IgD-negative memory B cell (primary cell): ENCODE data around the gene ACOX3. TPM values are rescaled to one million over a fixed set of nuclear protein-coding genes. Genes with fewer than 3 reads are reported as not detected.
"Not testable (repeated sequence)": the region's sequence is repeated elsewhere in the genome, so short reads cannot be mapped to it uniquely, and the experiment has no call there.

Source experiments
- H3K27ac Mint-ChIP-seq, 3 donors: one replicate each; pipeline ENCODE4 v1.8.0; 2020 to 2022; ENCODE audit warnings: mild to moderate bottlenecking in 3 of 3, mixed read lengths in 3 of 3, moderate library complexity in 1 of 3
- H3K27me3 Mint-ChIP-seq: one replicate; pipeline ENCODE4 v1.8.0; 2021; ENCODE audit warnings: mixed read lengths
- H3K36me3 Mint-ChIP-seq: one replicate; pipeline ENCODE4 v1.8.0; 2020; ENCODE audit warnings: mild to moderate bottlenecking, mixed read lengths
- H3K4me1 Mint-ChIP-seq, 3 donors: one replicate each; pipeline ENCODE4 v1.8.0; 2020 to 2022; ENCODE audit warnings: mixed read lengths in 3 of 3, mild to moderate bottlenecking in 1 of 3
- H3K4me3 Mint-ChIP-seq, 4 donors: one replicate each; pipeline ENCODE4 v1.8.0; 2020 to 2022; ENCODE audit warnings: mild to moderate bottlenecking in 4 of 4, mixed read lengths in 4 of 4, moderate library complexity in 3 of 4
- H3K9me3 Mint-ChIP-seq, 3 donors: one replicate each; pipeline ENCODE4 v1.8.0; 2020 to 2021; ENCODE audit warnings: mixed read lengths in 3 of 3, mild to moderate bottlenecking in 1 of 3
- polyA plus RNA-seq: library from polyadenylated mRNA; unstranded; fragments of 300-500 nt; fragmentation: Illumina TruSeq; gene quantifications from one replicate; pipeline ENCODE4 v1.2.3, GENCODE V29; 2021

ACOX3 gene
- polyA plus RNA-seq, 1 donor from 2014 or later, result 13.1 TPM

DNA sequence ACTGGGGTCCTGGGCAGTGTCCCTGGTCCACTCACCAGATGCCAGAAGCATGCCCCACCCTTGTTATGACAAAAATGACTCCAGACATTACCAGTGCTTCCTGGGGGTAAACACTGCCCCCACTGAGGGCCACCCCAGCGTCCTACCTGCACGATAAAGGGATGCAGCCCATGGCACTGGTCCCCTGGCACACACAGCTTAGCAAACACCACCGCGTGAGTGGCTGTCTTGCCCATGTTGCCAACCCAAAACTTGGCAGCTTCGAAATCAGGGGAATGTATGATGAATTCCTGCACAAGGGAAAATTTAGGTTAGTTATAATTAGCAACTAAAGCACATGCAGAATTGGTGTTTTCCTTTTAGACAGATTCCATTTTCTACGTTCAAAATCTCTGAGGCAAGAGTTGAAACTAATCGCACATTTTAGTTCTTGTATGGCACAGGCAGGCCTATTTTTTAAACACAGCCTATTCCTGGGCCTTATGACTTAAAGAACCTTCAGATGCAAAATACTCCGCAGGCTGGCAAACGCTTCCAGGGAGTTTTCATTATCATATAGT lies 30.4 kb downstream of the ACOX3 start:
- Mint-ChIP-seq H3K27me3 (no peaks in the 10 kb centered on the region), H3K27ac (peak overlapping the region in 1 of 3 donors; percentile 50), H3K9me3 (peaks cover 0 to 1% (median 0%) of the 10 kb centered on the region in 3 donors), H3K36me3 (peaks cover 12% of the 10 kb centered on the region), H3K4me1 (peaks cover 0 to 5% (median 5%) of the 10 kb centered on the region in 3 donors), H3K4me3 (no peak overlapping the region)

GRCh38 chr4:8409264-8410065 lies 31.1 kb downstream of the ACOX3 start:
- Mint-ChIP-seq H3K4me3 (no peak overlapping the region), H3K9me3 (peaks cover 0 to 1% (median 0%) of the 10 kb centered on the region in 3 donors), H3K4me1 (peaks cover 0 to 5% (median 5%) of the 10 kb centered on the region in 3 donors), H3K27ac (peak overlapping the region in 2 of 3 donors; percentile 31 to 50), H3K27me3 (no peaks in the 10 kb centered on the region), H3K36me3 (peaks cover 14% of the 10 kb centered on the region)

DNA sequence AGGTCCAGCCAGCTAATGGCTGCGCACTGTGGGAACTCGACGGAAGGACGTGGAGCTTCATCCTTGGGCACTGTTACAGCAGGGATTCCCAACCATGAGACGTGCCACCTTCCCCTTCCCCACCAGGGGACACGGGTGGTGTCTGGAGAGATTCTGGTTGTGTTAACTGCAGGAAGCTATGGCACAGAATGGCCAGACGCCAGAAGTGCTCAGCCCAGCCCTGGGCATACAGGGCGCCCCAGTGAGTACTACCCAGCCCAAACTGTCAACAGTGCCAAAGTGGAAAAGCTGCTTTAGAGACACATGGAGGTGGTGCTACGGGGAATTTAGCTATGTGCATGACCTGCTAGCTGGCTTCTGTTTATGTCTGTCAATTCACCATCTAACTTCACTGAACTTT lies 32.8 kb downstream of the ACOX3 start:
- no peak overlapping the region for H3K4me3 Mint-ChIP-seq
- peaks cover 0 to 1% (median 0%) of the 10 kb centered on the region in 3 donors for H3K9me3 Mint-ChIP-seq
- H3K36me3 Mint-ChIP-seq, result peaks cover 7% of the 10 kb centered on the region
- H3K27ac Mint-ChIP-seq, result no peak overlapping the region
- peaks cover 0 to 5% (median 5%) of the 10 kb centered on the region in 3 donors for H3K4me1 Mint-ChIP-seq
- no peaks in the 10 kb centered on the region for H3K27me3 Mint-ChIP-seq

GRCh38 chr4:8407316-8407715 lies 33.2 kb downstream of the ACOX3 start:
- H3K9me3 Mint-ChIP-seq, result peaks cover 0 to 1% (median 0%) of the 10 kb centered on the region in 3 donors
- H3K4me3 Mint-ChIP-seq, result no peak overlapping the region
- H3K27me3 Mint-ChIP-seq, result no peaks in the 10 kb centered on the region
- peaks cover 0 to 5% (median 5%) of the 10 kb centered on the region in 3 donors for H3K4me1 Mint-ChIP-seq
- H3K36me3 Mint-ChIP-seq, result peaks cover 7% of the 10 kb centered on the region
- H3K27ac Mint-ChIP-seq, result no peak overlapping the region

DNA sequence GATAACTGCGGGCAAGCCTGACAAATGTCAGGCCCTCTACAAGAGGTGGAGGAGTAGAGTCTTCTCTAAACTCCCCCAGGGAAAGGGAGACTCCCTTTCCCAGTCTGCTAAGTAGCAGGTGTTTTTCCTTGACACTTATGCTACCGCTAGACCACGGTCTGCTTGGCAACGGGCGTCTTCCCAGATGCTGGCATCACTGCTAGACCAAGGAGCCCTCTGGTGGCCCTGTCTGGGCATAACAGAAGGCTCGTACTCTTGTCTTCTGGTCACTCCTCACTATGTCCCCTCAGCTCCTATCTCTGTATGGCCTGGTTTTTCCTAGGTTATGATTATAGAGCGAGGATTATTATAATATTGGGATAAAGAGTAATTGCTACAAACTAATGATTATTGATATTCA lies 33.6 kb downstream of the ACOX3 start:
- not testable (repeated sequence) for H3K9me3 Mint-ChIP-seq, H3K4me3 Mint-ChIP-seq, H3K27me3 Mint-ChIP-seq, H3K27ac Mint-ChIP-seq, H3K36me3 Mint-ChIP-seq, H3K4me1 Mint-ChIP-seq

DNA sequence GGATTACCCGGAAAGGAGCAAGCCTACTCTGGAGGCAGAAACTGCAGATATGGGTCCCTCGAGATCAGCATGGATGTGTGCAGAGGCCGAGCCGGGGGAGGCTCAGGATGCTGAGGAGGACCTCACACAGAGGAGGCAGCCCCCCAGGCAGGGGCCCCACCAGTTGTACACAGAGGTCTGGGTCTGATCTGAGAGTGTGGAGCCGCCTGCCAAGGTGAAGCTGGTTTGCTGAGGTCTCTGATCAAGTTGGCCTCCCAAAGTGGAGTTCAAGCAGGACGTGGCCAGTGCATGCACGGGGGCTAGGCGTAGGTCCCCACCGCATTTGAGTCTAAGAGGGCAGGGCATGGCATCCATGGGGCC lies 35.0 kb downstream of the ACOX3 start:
- H3K4me3 Mint-ChIP-seq, result peak overlapping the region in 1 of 4 donors; percentile 28
- peaks cover 0 to 3% (median 0%) of the 10 kb centered on the region in 3 donors for H3K4me1 Mint-ChIP-seq
- H3K27ac Mint-ChIP-seq, result no peak overlapping the region
- H3K36me3 Mint-ChIP-seq, result peaks cover 7% of the 10 kb centered on the region
- no peaks in the 10 kb centered on the region for H3K27me3 Mint-ChIP-seq
- peaks cover 0 to 1% (median 0%) of the 10 kb centered on the region in 3 donors for H3K9me3 Mint-ChIP-seq

DNA sequence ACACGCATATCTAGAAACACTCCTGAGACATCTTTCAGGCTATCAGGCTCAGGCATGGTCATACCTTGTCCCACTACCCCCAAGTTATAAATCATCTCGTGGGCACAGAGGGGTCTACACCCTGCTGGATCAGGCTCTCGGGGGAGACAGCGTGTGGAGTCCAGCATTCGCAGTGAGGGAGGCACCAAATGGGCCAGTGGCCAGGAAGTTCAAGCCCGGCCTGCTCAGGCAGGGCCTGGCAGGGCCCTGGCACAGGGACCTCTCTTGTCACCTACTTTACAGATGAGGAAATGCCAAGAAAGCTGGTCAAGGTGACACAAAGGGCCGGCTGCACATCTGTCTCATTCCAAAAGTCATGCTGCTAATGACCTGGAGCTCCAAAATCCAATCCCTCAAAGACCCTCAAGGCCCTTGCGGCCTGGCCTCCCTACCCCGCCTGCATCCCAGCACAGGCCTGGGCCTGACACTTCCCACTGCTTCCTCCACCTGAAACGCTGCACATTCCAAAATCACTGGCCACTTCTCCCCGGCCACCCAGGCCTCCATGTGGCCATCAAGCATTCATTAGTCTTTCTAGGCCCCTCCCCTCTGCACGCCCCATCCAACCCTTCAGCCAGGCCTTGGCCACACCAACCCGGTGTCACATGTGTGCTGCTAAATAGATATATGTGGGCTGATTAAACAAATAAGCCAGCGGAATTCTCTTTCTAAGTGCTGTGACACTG lies 35.6 kb downstream of the ACOX3 start:
- H3K27me3 Mint-ChIP-seq, result no peaks in the 10 kb centered on the region
- H3K9me3 Mint-ChIP-seq, result peaks cover 0 to 1% (median 0%) of the 10 kb centered on the region in 3 donors
- no peak overlapping the region for H3K4me3 Mint-ChIP-seq
- H3K4me1 Mint-ChIP-seq, result peaks cover 0 to 1% (median 0%) of the 10 kb centered on the region in 3 donors
- H3K27ac Mint-ChIP-seq, result no peak overlapping the region
- peaks cover 7% of the 10 kb centered on the region for H3K36me3 Mint-ChIP-seq

GRCh38 chr4:8403976-8404375 lies 36.5 kb downstream of the ACOX3 start:
- peaks cover 0 to 1% (median 0%) of the 10 kb centered on the region in 3 donors for H3K4me1 Mint-ChIP-seq
- H3K36me3 Mint-ChIP-seq, result peaks cover 7% of the 10 kb centered on the region
- H3K4me3 Mint-ChIP-seq, result no peak overlapping the region
- H3K27me3 Mint-ChIP-seq, result no peaks in the 10 kb centered on the region
- H3K9me3 Mint-ChIP-seq, result peaks cover 0 to 1% (median 0%) of the 10 kb centered on the region in 3 donors
- no peak overlapping the region for H3K27ac Mint-ChIP-seq

DNA sequence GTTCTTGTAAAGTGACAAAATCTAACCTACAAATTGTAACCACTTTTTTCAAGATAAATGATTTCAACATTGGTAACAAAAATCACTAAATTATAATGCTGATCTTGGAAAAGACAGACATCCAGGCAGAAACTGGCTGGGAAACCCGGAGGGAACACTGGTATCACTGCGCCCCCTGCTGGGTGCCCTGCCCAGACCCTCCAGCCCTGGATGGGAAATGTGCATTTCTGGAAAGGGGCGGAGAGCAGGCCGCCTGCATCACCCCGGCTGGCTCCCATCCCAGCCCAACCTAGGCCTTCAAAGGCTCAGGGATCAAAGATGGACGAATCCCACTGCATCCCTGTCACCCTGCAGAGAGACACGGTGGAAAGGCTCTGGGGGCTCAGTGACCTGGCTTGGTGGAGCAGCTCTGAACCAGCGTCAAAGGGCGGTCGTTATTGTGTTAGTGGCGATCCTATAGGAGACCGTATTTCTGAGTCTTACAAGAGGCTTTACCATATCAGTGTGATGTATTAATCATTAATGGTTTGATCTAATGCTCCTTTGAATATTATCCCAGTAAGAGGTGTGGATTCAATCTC lies 37.3 kb downstream of the ACOX3 start:
- no peaks in the 10 kb centered on the region for H3K27me3 Mint-ChIP-seq

DNA sequence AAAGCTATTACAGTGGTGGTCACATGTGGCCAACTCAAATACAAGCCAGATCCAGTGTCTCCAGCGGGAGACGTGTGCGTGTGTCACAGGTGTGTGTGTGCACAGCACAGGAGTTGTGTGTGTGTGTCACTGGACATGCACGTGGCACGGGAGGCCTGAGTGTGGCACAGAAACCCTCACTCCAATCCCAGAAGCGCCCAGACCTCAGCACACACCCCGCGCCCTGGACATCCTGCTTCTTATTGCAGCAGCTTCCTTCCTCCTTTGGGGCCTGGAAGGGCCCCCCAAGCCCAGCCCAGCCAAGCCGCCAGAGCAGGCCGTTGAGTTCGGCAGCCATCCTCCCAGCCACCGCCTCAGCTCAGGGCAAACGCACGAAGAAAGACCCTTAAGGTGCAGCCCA lies 37.9 kb downstream of the ACOX3 start:
- Mint-ChIP-seq H3K4me3 (no peak overlapping the region), H3K4me1 (peaks cover 0 to 6% (median 1%) of the 10 kb centered on the region in 3 donors), H3K9me3 (peaks cover 0 to 1% (median 0%) of the 10 kb centered on the region in 3 donors), H3K36me3 (peaks cover 7% of the 10 kb centered on the region), H3K27me3 (no peaks in the 10 kb centered on the region), H3K27ac (no peak overlapping the region)

More for the DNA sequence above, 37.3 kb downstream of the ACOX3 start:
- Mint-ChIP-seq H3K27ac (no peak overlapping the region), H3K4me3 (no peak overlapping the region), H3K4me1 (peaks cover 0 to 5% (median 1%) of the 10 kb centered on the region in 3 donors), H3K9me3 (peaks cover 0 to 1% (median 0%) of the 10 kb centered on the region in 3 donors), H3K36me3 (peaks cover 7% of the 10 kb centered on the region)

DNA sequence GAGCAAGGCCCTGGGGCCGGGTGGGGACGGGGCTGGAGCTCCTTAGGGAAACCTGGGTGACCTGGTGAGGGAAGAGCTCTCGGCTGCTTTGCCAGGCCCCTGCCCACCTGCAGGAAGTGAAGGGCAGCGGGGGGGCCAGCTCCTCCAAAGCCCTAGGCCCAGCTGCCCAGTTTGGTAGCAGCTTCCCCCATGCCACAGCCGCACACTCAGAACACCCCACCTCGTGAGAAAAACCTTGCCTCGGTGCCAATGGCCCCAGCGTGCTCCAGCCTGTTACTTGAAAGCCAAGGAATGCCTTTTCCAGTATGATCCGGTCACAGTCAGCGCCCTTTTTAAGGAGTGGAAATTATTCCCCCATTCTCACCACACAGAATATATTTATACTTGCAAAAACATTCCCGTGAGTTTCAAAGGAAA lies 38.3 kb downstream of the ACOX3 start:
- Mint-ChIP-seq H3K36me3 (peaks cover 5% of the 10 kb centered on the region), H3K27ac (no peak overlapping the region), H3K9me3 (peaks cover 0 to 1% (median 0%) of the 10 kb centered on the region in 3 donors)

GRCh38 chr4:8401665-8402064 lies 38.9 kb downstream of the ACOX3 start:
- H3K27me3 Mint-ChIP-seq, result no peaks in the 10 kb centered on the region
- peak overlapping the region in 1 of 4 donors; percentile 58 for H3K4me3 Mint-ChIP-seq
- H3K4me1 Mint-ChIP-seq, result peaks cover 0 to 6% (median 1%) of the 10 kb centered on the region in 3 donors
- H3K9me3 Mint-ChIP-seq, result peaks cover 0 to 1% (median 0%) of the 10 kb centered on the region in 3 donors
- peaks cover 7% of the 10 kb centered on the region for H3K36me3 Mint-ChIP-seq
- H3K27ac Mint-ChIP-seq, result no peak overlapping the region

More for the DNA sequence above, 38.3 kb downstream of the ACOX3 start:
- peaks cover 0 to 6% (median 1%) of the 10 kb centered on the region in 3 donors for H3K4me1 Mint-ChIP-seq
- no peaks in the 10 kb centered on the region for H3K27me3 Mint-ChIP-seq
- no peak overlapping the region for H3K4me3 Mint-ChIP-seq

DNA sequence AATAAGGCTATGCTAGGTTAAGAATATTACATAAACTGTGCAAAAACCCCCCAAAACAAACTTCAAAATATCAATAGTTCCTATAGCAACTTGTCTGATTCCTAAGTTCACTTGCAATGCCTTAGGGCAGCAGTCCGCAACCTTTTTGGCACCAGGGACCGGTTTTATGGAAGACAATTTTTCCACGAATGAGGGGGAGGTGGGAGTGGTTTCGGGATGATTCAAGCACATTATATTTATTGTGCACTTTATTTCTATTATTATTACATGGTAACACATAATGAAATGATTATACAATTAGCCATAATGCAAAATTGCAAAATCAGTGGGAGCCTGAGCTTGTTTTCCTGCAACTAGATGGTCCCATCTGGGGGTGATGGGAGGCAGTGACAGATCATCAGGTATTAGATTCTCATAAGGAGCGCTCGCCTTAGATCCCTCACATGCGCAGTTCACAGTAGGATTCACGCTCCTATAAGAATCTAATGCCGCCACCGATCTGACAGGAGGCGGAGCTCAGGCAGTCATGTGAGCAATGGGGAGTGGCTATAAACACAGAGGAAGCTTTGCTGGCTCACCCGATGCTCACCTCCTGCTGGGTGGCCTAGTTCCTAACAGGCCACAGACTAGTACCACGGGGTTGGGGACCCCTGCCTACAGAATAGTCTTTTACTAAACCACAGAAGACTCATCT lies 39.7 kb downstream of the ACOX3 start:
- Mint-ChIP-seq H3K27ac (no peak overlapping the region), H3K4me3 (no peak overlapping the region)

GRCh38 chr4:8399298-8399697 lies 41.2 kb downstream of the ACOX3 start:
- Mint-ChIP-seq H3K4me3 (no peak overlapping the region), H3K9me3 (no peaks in the 10 kb centered on the region), H3K27ac (no peak overlapping the region), H3K36me3 (peaks cover 14% of the 10 kb centered on the region), H3K4me1 (peaks cover 0 to 6% (median 0%) of the 10 kb centered on the region in 3 donors), H3K27me3 (no peaks in the 10 kb centered on the region)

More for the DNA sequence above, 39.7 kb downstream of the ACOX3 start:
- no peaks in the 10 kb centered on the region for H3K9me3 Mint-ChIP-seq
- H3K36me3 Mint-ChIP-seq, result peaks cover 9% of the 10 kb centered on the region
- no peaks in the 10 kb centered on the region for H3K27me3 Mint-ChIP-seq
- peaks cover 0 to 6% (median 0%) of the 10 kb centered on the region in 3 donors for H3K4me1 Mint-ChIP-seq
